Measurements from ENCODE around the gene LRRC10B. TPM values are rescaled to one million over a fixed set of nuclear protein-coding genes. Genes with fewer than 3 reads are reported as not detected.
A peak's percentile ranks its signal among the peaks of the same experiment; 100 is the strongest.
"Not testable (repeated sequence)": the region's sequence is repeated elsewhere in the genome, so short reads cannot be mapped to it uniquely, and the experiment has no call there.

LRRC10B gene
- polyA plus RNA-seq = 1 to 10 TPM in 1 of 4 donors, under 1 TPM in 2, not detected in 1; 0.22 to 2.6 (median 0.53) TPM
- long read RNA-seq, donor 1, partial matches to known transcripts = 0 of 1 reads
- long read RNA-seq, donor 1, other reads (novel, unspliced or antisense) = 0 of 1 reads
- long read RNA-seq, donor 2 = 0 reads
- long read RNA-seq, donor 3, partial matches to known transcripts = 0 of 1 reads
- long read RNA-seq, donor 3, other reads (novel, unspliced or antisense) = 0 of 1 reads
- long read RNA-seq, donor 4 = 0 reads
- long read RNA-seq, donor 5 = 0 reads
- long read RNA-seq, donor 6, partial matches to known transcripts = 0 of 1 reads
- long read RNA-seq, donor 6, other reads (novel, unspliced or antisense) = 0 of 1 reads
- long read RNA-seq, donor 7 = 0 reads
- long read RNA-seq, donor 8 = 0 reads
- long read RNA-seq, donor 9 = 0 reads
- long read RNA-seq, donor 10, partial matches to known transcripts = 0 of 4 reads
- long read RNA-seq, donor 10, other reads (novel, unspliced or antisense) = 0 of 4 reads

- Histone ChIP-seq H3K9me3 (ENCODE audit: control insufficient read depth in 2 of 2, insufficient read depth in 1 of 2, low read depth in 1 of 2, low read length in 1 of 2) (no peaks in the 10 kb centered on the region), H3K27ac (ENCODE audit: low read depth in 1 of 3, low read length in 2 of 3) (peak within 1 kb of the TSS in 1 of 3 donors; percentile 26), H3K36me3 (ENCODE audit: control insufficient read depth in 3 of 3, insufficient read depth in 2 of 3, low read depth in 1 of 3, low read length in 3 of 3) (no peaks in the 10 kb centered on the region), H3K27me3 (ENCODE audit: control insufficient read depth in 3 of 3, insufficient read depth in 3 of 3, low read length in 3 of 3) (peaks cover 8 to 29% (median 9%) of the 10 kb centered on the region in 3 donors), H3K4me1 (ENCODE audit: control insufficient read depth in 3 of 3, insufficient read depth in 2 of 3, low read depth in 1 of 3, low read length in 2 of 3) (peaks cover 5 to 31% (median 5%) of the 10 kb centered on the region in 3 donors), H3K4me3 (ENCODE audit: low read depth in 1 of 3, low read length in 3 of 3) (peak within 1 kb of the TSS in 2 of 3 donors; percentile 18 to 29)
- FAIRE-seq = no peak
- peak; percentile 74 to 87 for DNase-seq
- WGBS, 3 donors = 1 to 3% (median 3%) methylated on average over 38 to 74 of the region's 74 CpGs
These were observed at the start of gene LRRC10B for GRCh38 chr11:61507962-61508861. Gene LRRC10B (plus strand): TSS chr11:61508749. CDS start chr11:61508999, 250 bp downstream.

- H3K4me1 ChIP-seq (ENCODE audit: control insufficient read depth in 3 of 3, insufficient read depth in 2 of 3, low read depth in 1 of 3, low read length in 2 of 3) = no peaks in the 10 kb centered on the region
- H3K9me3 ChIP-seq (ENCODE audit: control insufficient read depth in 2 of 2, insufficient read depth in 1 of 2, low read depth in 1 of 2, low read length in 1 of 2) = no peaks in the 10 kb centered on the region
- peaks cover 0 to 24% (median 2%) of the 10 kb centered on the region in 3 donors for H3K36me3 ChIP-seq (ENCODE audit: control insufficient read depth in 3 of 3, insufficient read depth in 2 of 3, low read depth in 1 of 3, low read length in 3 of 3)
- no peak overlapping the region for H3K27ac ChIP-seq (ENCODE audit: low read depth in 1 of 3, low read length in 2 of 3)
- FAIRE-seq (no peak), DNase-seq (no peak)
- 73 to 95% (median 93%) methylated on average over 3 of the region's 3 CpGs for WGBS, 3 donors
- H3K4me3 ChIP-seq (ENCODE audit: low read depth in 1 of 3, low read length in 3 of 3) = no peak overlapping the region
- no peaks in the 10 kb centered on the region for H3K27me3 ChIP-seq (ENCODE audit: control insufficient read depth in 3 of 3, insufficient read depth in 3 of 3, low read length in 3 of 3)
These were observed 48.1 kb upstream of the LRRC10B start for GRCh38 chr11:61460474-61460881.

- H3K4me3 ChIP-seq (ENCODE audit: low read depth in 1 of 3, low read length in 3 of 3) = no peak overlapping the region
- H3K27me3 ChIP-seq (ENCODE audit: control insufficient read depth in 3 of 3, insufficient read depth in 3 of 3, low read length in 3 of 3) = no peaks in the 10 kb centered on the region
- H3K27ac ChIP-seq (ENCODE audit: low read depth in 1 of 3, low read length in 2 of 3) = no peak overlapping the region
- no peaks in the 10 kb centered on the region for H3K4me1 ChIP-seq (ENCODE audit: control insufficient read depth in 3 of 3, insufficient read depth in 2 of 3, low read depth in 1 of 3, low read length in 2 of 3)
- no peaks in the 10 kb centered on the region for H3K9me3 ChIP-seq (ENCODE audit: control insufficient read depth in 2 of 2, insufficient read depth in 1 of 2, low read depth in 1 of 2, low read length in 1 of 2)
- WGBS, 3 donors = 86 to 90% (median 87%) methylated on average over 5 of the region's 5 CpGs
- no peak for DNase-seq
- peaks cover 0 to 20% (median 2%) of the 10 kb centered on the region in 3 donors for H3K36me3 ChIP-seq (ENCODE audit: control insufficient read depth in 3 of 3, insufficient read depth in 2 of 3, low read depth in 1 of 3, low read length in 3 of 3)
- FAIRE-seq = no peak
These were observed 47.6 kb upstream of the LRRC10B start for GRCh38 chr11:61460986-61461385.

- H3K27ac ChIP-seq (ENCODE audit: low read depth in 1 of 3, low read length in 2 of 3); FAIRE-seq; H3K4me1 ChIP-seq (ENCODE audit: control insufficient read depth in 3 of 3, insufficient read depth in 2 of 3, low read depth in 1 of 3, low read length in 2 of 3); H3K27me3 ChIP-seq (ENCODE audit: control insufficient read depth in 3 of 3, insufficient read depth in 3 of 3, low read length in 3 of 3); DNase-seq; H3K4me3 ChIP-seq (ENCODE audit: low read depth in 1 of 3, low read length in 3 of 3); H3K9me3 ChIP-seq (ENCODE audit: control insufficient read depth in 2 of 2, insufficient read depth in 1 of 2, low read depth in 1 of 2, low read length in 1 of 2): not testable (repeated sequence)
- H3K36me3 ChIP-seq (ENCODE audit: control insufficient read depth in 3 of 3, insufficient read depth in 2 of 3, low read depth in 1 of 3, low read length in 3 of 3) = peaks cover 2 to 40% (median 4%) of the 10 kb centered on the region in 3 donors
- WGBS, 3 donors = 67 to 78% (median 72%) methylated on average over 6 of the region's 6 CpGs
These were observed 40.9 kb upstream of the LRRC10B start for GRCh38 chr11:61467602-61468001.

- 77 to 91% (median 90%) methylated on average over 7 of the region's 7 CpGs for WGBS, 3 donors
- Histone ChIP-seq H3K4me3 (ENCODE audit: low read depth in 1 of 3, low read length in 3 of 3) (no peak overlapping the region), H3K27ac (ENCODE audit: low read depth in 1 of 3, low read length in 2 of 3) (no peak overlapping the region), H3K27me3 (ENCODE audit: control insufficient read depth in 3 of 3, insufficient read depth in 3 of 3, low read length in 3 of 3) (no peaks in the 10 kb centered on the region), H3K36me3 (ENCODE audit: control insufficient read depth in 3 of 3, insufficient read depth in 2 of 3, low read depth in 1 of 3, low read length in 3 of 3) (peaks cover 2 to 42% (median 4%) of the 10 kb centered on the region in 3 donors), H3K9me3 (ENCODE audit: control insufficient read depth in 2 of 2, insufficient read depth in 1 of 2, low read depth in 1 of 2, low read length in 1 of 2) (peaks cover 0 to 7% of the 10 kb centered on the region in 2 donors), H3K4me1 (ENCODE audit: control insufficient read depth in 3 of 3, insufficient read depth in 2 of 3, low read depth in 1 of 3, low read length in 2 of 3) (no peaks in the 10 kb centered on the region)
- DNase-seq (no peak), FAIRE-seq (no peak)
These were observed 40.5 kb upstream of the LRRC10B start for GRCh38 chr11:61468002-61468401.

- Histone ChIP-seq H3K4me1 (ENCODE audit: control insufficient read depth in 3 of 3, insufficient read depth in 2 of 3, low read depth in 1 of 3, low read length in 2 of 3) (peaks cover 0 to 2% (median 0%) of the 10 kb centered on the region in 3 donors), H3K27me3 (ENCODE audit: control insufficient read depth in 3 of 3, insufficient read depth in 3 of 3, low read length in 3 of 3) (no peaks in the 10 kb centered on the region), H3K27ac (ENCODE audit: low read depth in 1 of 3, low read length in 2 of 3) (peak overlapping the region in 1 of 3 donors; percentile 18), H3K4me3 (ENCODE audit: low read depth in 1 of 3, low read length in 3 of 3) (no peak overlapping the region), H3K36me3 (ENCODE audit: control insufficient read depth in 3 of 3, insufficient read depth in 2 of 3, low read depth in 1 of 3, low read length in 3 of 3) (peaks cover 0 to 36% (median 3%) of the 10 kb centered on the region in 3 donors), H3K9me3 (ENCODE audit: control insufficient read depth in 2 of 2, insufficient read depth in 1 of 2, low read depth in 1 of 2, low read length in 1 of 2) (peaks cover 0 to 5% of the 10 kb centered on the region in 2 donors)
- no peak for FAIRE-seq
- WGBS, 3 donors = 69 to 89% (median 83%) methylated on average over 5 of the region's 5 CpGs
- no peak for DNase-seq
These were observed 36.3 kb upstream of the LRRC10B start for GRCh38 chr11:61472282-61472681.

GRCh38 chr11:61472868-61473267 is 35.7 kb upstream of the LRRC10B start:
- DNase-seq (no peak), FAIRE-seq (no peak)
- peaks cover 0 to 33% (median 2%) of the 10 kb centered on the region in 3 donors for H3K36me3 ChIP-seq (ENCODE audit: control insufficient read depth in 3 of 3, insufficient read depth in 2 of 3, low read depth in 1 of 3, low read length in 3 of 3)
- H3K9me3 ChIP-seq (ENCODE audit: control insufficient read depth in 2 of 2, insufficient read depth in 1 of 2, low read depth in 1 of 2, low read length in 1 of 2) = peaks cover 0 to under 1% of the 10 kb centered on the region in 2 donors
- H3K27ac ChIP-seq (ENCODE audit: low read depth in 1 of 3, low read length in 2 of 3) = no peak overlapping the region
- H3K27me3 ChIP-seq (ENCODE audit: control insufficient read depth in 3 of 3, insufficient read depth in 3 of 3, low read length in 3 of 3) = peaks cover 0 to under 1% (median 0%) of the 10 kb centered on the region in 3 donors
- no peak overlapping the region for H3K4me3 ChIP-seq (ENCODE audit: low read depth in 1 of 3, low read length in 3 of 3)
- WGBS, 3 donors = 71 to 89% (median 84%) methylated on average over 5 of the region's 5 CpGs
- peaks cover 0 to 8% (median 0%) of the 10 kb centered on the region in 3 donors for H3K4me1 ChIP-seq (ENCODE audit: control insufficient read depth in 3 of 3, insufficient read depth in 2 of 3, low read depth in 1 of 3, low read length in 2 of 3)

All from small intestine (tissue), 16 donors.